H1 (cell line): Measurements from ENCODE around the gene TNIP3. TPM values are rescaled to one million over a fixed set of nuclear protein-coding genes. Genes with fewer than 3 reads are reported as not detected.
A peak's percentile ranks its signal among the peaks of the same experiment; 100 is the strongest.

Experiments
- CTCF ChIA-PET: fragments of 300-600 bp; sonication (Branson Sonifier 250); formaldehyde crosslinking; loops from one replicate; lab custom pipeline; 2021; ENCODE audit not compliant: partially characterized antibody; lab: Charles Lee
- POLR2A ChIA-PET: fragments of 300-600 bp; sonication (Branson Sonifier 250); formaldehyde crosslinking; loops from one replicate; lab custom pipeline; 2021; ENCODE audit warnings: inconsistent platforms; ENCODE audit not compliant: partially characterized antibody; lab: Charles Lee
- DNase-seq, 2 experiments: peaks; one replicate each; pipeline versions ENCODE4 v3.0.0 to v3.0.0-alpha.2; 2010 to 2022; ENCODE audit warnings: low spot score in 2 of 2, low read depth in 1 of 2, mixed read lengths in 1 of 2
- FAIRE-seq: peaks from 2 replicates; lab custom pipeline; 2011; peaks lifted over from hg19 to GRCh38; lab: Jason Lieb, UNC
- H2AFZ ChIP-seq: 2 replicates; pipeline ENCODE4 v1.8.1; 2012; ENCODE audit warnings: low read length, inconsistent platforms
- H2AK5ac ChIP-seq: 2 replicates; pipeline ENCODE4 v1.6.1; 2013; ENCODE audit warnings: low read depth, low read length
- H2BK120ac ChIP-seq: replicated peaks from 2 replicates; pipeline ENCODE3; 2013; ENCODE audit warnings: low read depth, low read length, inconsistent platforms
- H2BK12ac ChIP-seq: 2 replicates; pipeline ENCODE4 v1.6.1; 2013; ENCODE audit warnings: low read depth, low read length
- H2BK15ac ChIP-seq: 2 replicates; pipeline ENCODE4 v1.6.1; 2013; ENCODE audit warnings: low read length
- H2BK20ac ChIP-seq: 2 replicates; pipeline ENCODE4 v1.6.1; 2013; ENCODE audit warnings: low read length
- H2BK5ac ChIP-seq: 2 replicates; pipeline ENCODE4 v1.6.1; 2013; ENCODE audit warnings: low read depth, low read length
- H3K14ac ChIP-seq: 2 replicates; pipeline ENCODE4 v1.6.1; 2013; ENCODE audit warnings: inconsistent platforms; ENCODE audit not compliant: insufficient read length
- H3K18ac ChIP-seq: 2 replicates; pipeline ENCODE4 v1.6.1; 2013; ENCODE audit warnings: low read length; ENCODE audit errors: extremely low read depth
- H3K23ac ChIP-seq: 2 replicates; pipeline ENCODE4 v1.6.1; 2013; ENCODE audit warnings: inconsistent platforms; ENCODE audit not compliant: insufficient read length
- H3K23me2 ChIP-seq: 2 replicates; pipeline ENCODE4 v1.6.1; 2013; ENCODE audit warnings: low read depth, low read length
- H3K27ac ChIP-seq: 2 replicates; pipeline ENCODE4 v1.6.1; 2011; ENCODE audit warnings: low read depth, low read length, inconsistent platforms
- H3K27me3 ChIP-seq, 4 experiments: replicated peaks in 1 of 4; 1 replicate in 1 of 4; 2 replicates in 3 of 4; pipeline versions ENCODE4 v1.6.1 to v1.8.1; 2011 to 2013; ENCODE audit warnings: low read length in 3 of 4, mild to moderate bottlenecking in 3 of 4, inconsistent platforms in 2 of 4, mixed read lengths in 2 of 4, moderate library complexity in 1 of 4; ENCODE audit not compliant: control insufficient read depth in 3 of 4, insufficient read depth in 3 of 4; ENCODE audit errors: extremely low read depth in 1 of 4
- H3K36me3 ChIP-seq, 4 experiments: 2 replicates each; pipeline versions ENCODE4 v1.6.1 to v1.8.1; 2011 to 2013; ENCODE audit warnings: mild to moderate bottlenecking in 4 of 4, low read length in 3 of 4, moderate library complexity in 2 of 4, control low read depth in 1 of 4, inconsistent platforms in 1 of 4; ENCODE audit not compliant: insufficient read depth in 4 of 4, control insufficient read depth in 2 of 4
- H3K4ac ChIP-seq: replicated peaks from 2 replicates; pipeline ENCODE3; 2013; ENCODE audit warnings: low read length, low read depth, mixed read lengths, inconsistent platforms; ENCODE audit not compliant: insufficient read length
- H3K4me1 ChIP-seq, 4 experiments: replicated peaks in 1 of 4; 1 replicate in 1 of 4; 2 replicates in 3 of 4; pipeline versions ENCODE4 v1.6.1 to v1.8.1; 2011 to 2013; ENCODE audit warnings: low read length in 3 of 4, inconsistent platforms in 2 of 4, mixed read lengths in 1 of 4; ENCODE audit not compliant: insufficient read depth in 4 of 4, control insufficient read depth in 3 of 4
- H3K4me2 ChIP-seq, 2 experiments: 2 replicates each; pipeline versions ENCODE4 v1.6.1 to v1.8.1; 2011 to 2013; ENCODE audit warnings: low read depth in 2 of 2, low read length in 2 of 2, control low read depth in 1 of 2, inconsistent platforms in 1 of 2, mild to moderate bottlenecking in 1 of 2; ENCODE audit not compliant: insufficient read depth in 1 of 2
- H3K4me3 ChIP-seq, 4 experiments: fragments of 200-600, 300-600 bp in 1 of 4; sonication (generic), shearing (Covaris generic), sonication (Bioruptor Twin) in 1 of 4; 2 replicates each; pipeline versions ENCODE4 v1.5.1 to v1.8.1; 2011 to 2016; ENCODE audit warnings: low read length in 4 of 4, low read depth in 3 of 4, control low read depth in 2 of 4, inconsistent platforms in 2 of 4, mild to moderate bottlenecking in 2 of 4, mixed read lengths in 1 of 4, moderate library complexity in 1 of 4; ENCODE audit not compliant: insufficient read depth in 2 of 4; ENCODE audit errors: extremely low read depth in 1 of 4
- H3K56ac ChIP-seq: replicated peaks from 2 replicates; pipeline ENCODE3; 2013; ENCODE audit warnings: low read depth, mild to moderate bottlenecking, mixed read lengths, low read length, inconsistent platforms; ENCODE audit not compliant: insufficient read length
- H3K79me1 ChIP-seq: 2 replicates; pipeline ENCODE4 v1.6.1; 2013; ENCODE audit warnings: low read depth, low read length, control low read depth
- H3K79me2 ChIP-seq, 2 experiments: 2 replicates each; pipeline versions ENCODE4 v1.6.1 to v1.8.1; 2012 to 2013; ENCODE audit warnings: low read length in 2 of 2, mild to moderate bottlenecking in 2 of 2, inconsistent platforms in 1 of 2; ENCODE audit not compliant: insufficient read depth in 2 of 2, control insufficient read depth in 1 of 2
- H3K9ac ChIP-seq, 4 experiments: replicated peaks in 1 of 4; 1 replicate in 1 of 4; 2 replicates in 3 of 4; pipeline versions ENCODE4 v1.6.1 to v1.8.1; 2011 to 2013; ENCODE audit warnings: low read depth in 3 of 4, low read length in 3 of 4, control low read depth in 2 of 4, mild to moderate bottlenecking in 2 of 4, moderate library complexity in 2 of 4, inconsistent platforms in 1 of 4; ENCODE audit errors: extremely low read depth in 1 of 4
- H3K9me3 ChIP-seq, 2 experiments: 2 replicates each; pipeline versions ENCODE4 v1.6.1 to v1.8.1; 2012 to 2013; ENCODE audit warnings: mild to moderate bottlenecking in 2 of 2, moderate library complexity in 2 of 2, control low read depth in 1 of 2, inconsistent platforms in 1 of 2, low read depth in 1 of 2, low read length in 1 of 2, mixed read lengths in 1 of 2; ENCODE audit not compliant: insufficient read depth in 2 of 2
- H4K20me1 ChIP-seq, 2 experiments: replicated peaks in 1 of 2; 2 replicates each; pipeline versions ENCODE3 to v1.8.1; 2011 to 2013; ENCODE audit warnings: inconsistent platforms in 2 of 2, low read length in 2 of 2, mild to moderate bottlenecking in 1 of 2; ENCODE audit not compliant: insufficient read depth in 2 of 2, control insufficient read depth in 1 of 2
- H4K5ac ChIP-seq: 2 replicates; pipeline ENCODE4 v1.6.1; 2013; ENCODE audit warnings: low read length, low read depth, mixed read lengths, inconsistent platforms; ENCODE audit not compliant: insufficient read length
- H4K8ac ChIP-seq: 2 replicates; pipeline ENCODE4 v1.8.0; 2013; ENCODE audit warnings: mild to moderate bottlenecking, moderate library complexity, low read length, inconsistent platforms; ENCODE audit not compliant: insufficient read depth; ENCODE audit errors: extremely low read depth
- H4K91ac ChIP-seq: replicated peaks from 2 replicates; pipeline ENCODE3; 2013; ENCODE audit warnings: low read length, mixed read lengths, inconsistent platforms; ENCODE audit not compliant: insufficient read length
- CEBPB ChIP-seq: IDR thresholded peaks from 2 replicates; pipeline ENCODE4 v1.6.1; 2012; ENCODE audit warnings: low read depth, low read length
- JUN ChIP-seq: IDR thresholded peaks from 2 replicates; pipeline ENCODE4 v1.6.1; 2011; ENCODE audit warnings: low read depth, mild to moderate bottlenecking, improper control_type of control experiment, low read length
- PHF8 ChIP-seq: fragments of 200-600 bp; sonication (generic); conservative IDR thresholded peaks from 2 replicates; pipeline ENCODE4 v1.7.1; 2012; ENCODE audit warnings: low read depth, mild to moderate bottlenecking, inconsistent platforms, low read length, moderate library complexity
- WGBS, 2 experiments: shearing (Covaris generic) in 1 of 2; methylation state at CpG; one replicate each; pipeline versions ENCODE4 v1.1.6 to v1.1.7; 2013 to 2015; ENCODE audit warnings: low lambda C conversion rate in 2 of 2, mixed read lengths in 2 of 2, inconsistent platforms in 1 of 2, low coverage in 1 of 2, missing lambda C conversion rate in 1 of 2; ENCODE audit not compliant: insufficient replicate concordance in 2 of 2, insufficient coverage in 1 of 2, insufficient read length in 1 of 2; ENCODE audit errors: extremely low coverage in 1 of 2, missing lambda C conversion rate in 1 of 2; 5-methylcytosine and 5-hydroxymethylcytosine counted together
- polyA plus RNA-seq, 7 experiments: library from polyadenylated mRNA; depleted of rRNA in 3 of 7; stranded (reverse) in 5 of 7; unstranded in 2 of 7; fragments of >200 nt in 5 of 7; fragments of 200-250 nt in 2 of 7; gene quantifications; 1 replicate in 5 of 7; 2 replicates in 1 of 7; 4 replicates in 1 of 7; pipeline versions ENCODE4 v1.2.1 to v1.2.3, GENCODE V29; 2011 to 2013; ENCODE audit warnings: missing spikeins in 2 of 7, mixed read lengths in 2 of 7
- total RNA-seq: library from RNA; stranded (reverse); fragmentation: NEBNext Ultra II Directional; extraction: Animal tissue kit (Norgen Biotek cat#: 25700); gene quantifications from 2 replicates; pipeline ENCODE4 v1.2.1, GENCODE V29; 2021

TNIP3 gene
- total and polyA plus RNA-seq, 2 of the 8 experiments (the other 6 are each of a cell fraction or from before 2014, with no cell fraction given) = not detected

DNA sequence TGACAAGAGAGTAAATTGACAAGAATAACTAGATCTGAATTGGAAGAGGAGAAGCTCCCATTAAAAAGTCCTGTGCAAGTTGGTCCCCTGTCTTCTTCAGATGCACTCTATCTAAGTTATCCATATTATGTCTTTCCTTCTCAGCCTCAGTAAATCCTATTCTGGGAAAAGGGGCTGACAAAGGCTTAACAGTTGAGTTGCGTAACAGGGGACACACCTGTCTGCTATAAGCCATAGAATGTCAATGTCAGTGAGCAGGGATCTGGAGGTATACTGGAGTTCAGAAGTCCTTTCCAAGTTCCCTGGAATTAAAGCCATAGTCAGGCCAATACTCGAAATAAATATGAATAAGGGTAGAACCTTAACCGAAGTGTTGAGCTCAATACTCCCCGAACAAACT lies 26.3 kb upstream of the TNIP3 start:
- Histone ChIP-seq H3K4me2 (no peak overlapping the region), H3K14ac (no peak overlapping the region), H3K27ac (no peak overlapping the region), H4K8ac (no peak overlapping the region), H3K18ac (no peak overlapping the region), H2BK15ac (no peak overlapping the region), H2BK5ac (no peak overlapping the region), H4K20me1 (no peaks in the 10 kb centered on the region), H3K4me3 (no peak overlapping the region), H3K36me3 (no peaks in the 10 kb centered on the region), H3K23me2 (no peaks in the 10 kb centered on the region), H3K79me2 (no peaks in the 10 kb centered on the region), H3K4ac (no peak overlapping the region), H3K56ac (no peak overlapping the region), H4K91ac (no peak overlapping the region), H3K27me3 (no peaks in the 10 kb centered on the region), H3K23ac (no peak overlapping the region), H2BK12ac (no peak overlapping the region), H3K9ac (no peak overlapping the region), H2BK120ac (no peak overlapping the region), H3K9me3 (no peaks in the 10 kb centered on the region), H2BK20ac (no peak overlapping the region), H3K79me1 (no peaks in the 10 kb centered on the region), H2AK5ac (no peak overlapping the region), H4K5ac (no peak overlapping the region), H2AFZ (no peak overlapping the region), H3K4me1 (peaks cover 0 to 5% (median 0%) of the 10 kb centered on the region in 4 experiments; a peak in 2 of 7 replicates)
- no peak for FAIRE-seq
- no peak for TF ChIP-seq JUN
- no peak for TF ChIP-seq PHF8
- peak; percentile 80 for TF ChIP-seq CEBPB
- DNase-seq = no peak
- ChIA-PET CTCF (interaction anchor here (0.6 to 4.0 kb wide), 8 partner anchors 9 to 118 kb away, joined by 3 to 65 read pairs (median 10); no protein-coding TSS in a partner anchor), POLR2A (no interaction called here)
- 97% methylated on average over 4 of the region's 4 CpGs; no CpG with 5 or more reads in 1 of the 2 experiments for WGBS, 2 experiments
